Hepatocyte (in vitro differentiated cells): ENCODE measurements around the gene SENP1.

Experiments used
- CTCF ChIP-seq: fragments of 200-600 bp; sonication (generic); IDR thresholded peaks from 2 replicates; pipeline ENCODE4 v1.5.1; 2016; ENCODE audit warnings: antibody characterized with exemption, mild to moderate bottlenecking; ENCODE audit not compliant: poor library complexity
- EZH2 ChIP-seq: fragments of 200-600 bp; sonication (generic); IDR thresholded peaks from 2 replicates; pipeline ENCODE4 v1.6.1; 2016; ENCODE audit warnings: antibody characterized with exemption, mild to moderate bottlenecking, borderline replicate concordance
- EZH2phosphoT487 ChIP-seq: fragments of 200-600 bp; sonication (generic); IDR thresholded peaks from one replicate; pipeline ENCODE4 v1.6.1; 2018; ENCODE audit warnings: antibody characterized with exemption, mild to moderate bottlenecking, low read depth, moderate library complexity; ENCODE audit not compliant: unreplicated experiment, severe bottlenecking

- TF ChIP-seq CTCF (no peak), EZH2 (no peak), EZH2phosphoT487 (no peak)
These were observed 82.5 kb downstream of the SENP1 start for GRCh38 chr12:48023386-48023785.
